ENCODE measurements around the gene GFER.

Gene GFER

GRCh38 chr16:2013527-2013926 is 29.5 kb downstream of the GFER start:
- TF ChIP-seq CTCF (IDR thresholded peaks at IDR 0.05; ENCODE audit: low read depth, low read length) = no peak
- H3K4me1 ChIP-seq = no peaks in the 10 kb centered on the region; the same call in 1 of the 2 replicates

GRCh38 chr16:2015117-2015946 is 31.3 kb downstream of the GFER start:
- H3K9me3 ChIP-seq = no peaks in the 10 kb centered on the region
- no peaks in the 10 kb centered on the region for H3K27me3 ChIP-seq
- H3K4me1 ChIP-seq = no peaks in the 10 kb centered on the region; the same call in 1 of the 2 replicates
- no peak overlapping the region for H3K4me3 ChIP-seq (ENCODE audit: low read depth, low read length)
- no peak for TF ChIP-seq CTCF (IDR thresholded peaks at IDR 0.05; ENCODE audit: low read depth, low read length)
- no peaks in the 10 kb centered on the region for H3K36me3 ChIP-seq
- no peak for DNase-seq

More at GRCh38 chr16:2013527-2013926, 29.5 kb downstream of the GFER start:
- no peak for DNase-seq
- Histone ChIP-seq H3K36me3 (no peaks in the 10 kb centered on the region), H3K9me3 (no peaks in the 10 kb centered on the region), H3K4me3 (ENCODE audit: low read depth, low read length) (no peak overlapping the region), H3K27me3 (no peaks in the 10 kb centered on the region)

- Histone ChIP-seq H3K4me1 (no peaks in the 10 kb centered on the region), H3K4me3 (ENCODE audit: low read depth, low read length) (no peak overlapping the region), H3K9me3 (no peaks in the 10 kb centered on the region), H3K27me3 (no peaks in the 10 kb centered on the region), H3K36me3 (no peaks in the 10 kb centered on the region)
- no peak for DNase-seq
- no peak for TF ChIP-seq CTCF (IDR thresholded peaks at IDR 0.05; ENCODE audit: low read depth, low read length)
These were observed 31.9 kb downstream of the GFER start for GRCh38 chr16:2015947-2016208.

GRCh38 chr16:2016407-2016922 is 32.5 kb downstream of the GFER start:
- peak; percentile 65 for TF ChIP-seq CTCF (IDR thresholded peaks at IDR 0.05; ENCODE audit: low read depth, low read length)
- no peaks in the 10 kb centered on the region for H3K4me1 ChIP-seq
- peak; percentile 64 for DNase-seq
- H3K27me3 ChIP-seq = no peaks in the 10 kb centered on the region
- no peak overlapping the region for H3K4me3 ChIP-seq (ENCODE audit: low read depth, low read length)
- no peaks in the 10 kb centered on the region for H3K36me3 ChIP-seq
- no peaks in the 10 kb centered on the region for H3K9me3 ChIP-seq

- no peak within 1 kb of the TSS for H3K4me3 ChIP-seq (ENCODE audit: low read depth, low read length)
- no peaks in the 10 kb centered on the region for H3K36me3 ChIP-seq
- peak; percentile 28 for DNase-seq
- TF ChIP-seq CTCF (IDR thresholded peaks at IDR 0.05; ENCODE audit: low read depth, low read length) = no peak
- H3K27me3 ChIP-seq = no peaks in the 10 kb centered on the region
- 0 out of 2 replicates have a peak, but pooled peaks cover 4% of the 10 kb centered on the region for H3K4me1 ChIP-seq
- H3K9me3 ChIP-seq = no peaks in the 10 kb centered on the region
These were observed 35.5 kb downstream of the GFER start, which contains the start of gene NPW for GRCh38 chr16:2019518-2019920. NPW (plus strand) TSS chr16:2019785.
